HG03066 (cell line): ENCODE measurements around the gene FNDC8.
"Not testable (repeated sequence)": the region's sequence is repeated elsewhere in the genome, so short reads cannot be mapped to it uniquely, and the experiment has no call there.

Experiments used
- ATAC-seq: cut with Tn5 transposase; IDR thresholded peaks from one replicate; pipeline ENCODE4 v1.9.1; 2021; ENCODE audit warnings: low read depth; ENCODE audit not compliant: unreplicated experiment

Gene FNDC8

GRCh38 chr17:35090707-35091106, 30.7 kb upstream of the FNDC8 start:
- ATAC-seq: not testable (repeated sequence)

GRCh38 chr17:35094902-35095301, 26.5 kb upstream of the FNDC8 start:
- no peak for ATAC-seq

GRCh38 chr17:35095741-35096140, 25.7 kb upstream of the FNDC8 start:
- no peak for ATAC-seq

GRCh38 chr17:35097776-35098175, 23.6 kb upstream of the FNDC8 start:
- no peak for ATAC-seq

GRCh38 chr17:35099908-35100307, 21.5 kb upstream of the FNDC8 start:
- ATAC-seq: no peak

- no peak for ATAC-seq
Observed at GRCh38 chr17:35101036-35101435, 20.4 kb upstream of the FNDC8 start.

GRCh38 chr17:35101725-35102124, 19.7 kb upstream of the FNDC8 start:
- ATAC-seq: no peak

- no peak for ATAC-seq
Observed at GRCh38 chr17:35103271-35103670, 18.1 kb upstream of the FNDC8 start.

- no peak for ATAC-seq
Observed at GRCh38 chr17:35104844-35105450, 16.5 kb upstream of the FNDC8 start.

- ATAC-seq: not testable (repeated sequence)
Observed at GRCh38 chr17:35110791-35111190, 10.6 kb upstream of the FNDC8 start.

- ATAC-seq: no peak
Observed at GRCh38 chr17:35116845-35117244, 4.6 kb upstream of the FNDC8 start.

- no peak for ATAC-seq
Observed at GRCh38 chr17:35117984-35118383, 3.4 kb upstream of the FNDC8 start.

GRCh38 chr17:35119370-35120165, 1.8 kb upstream of the FNDC8 start, which contains the start of gene RAD51D:
Gene RAD51D (minus strand): TSS chr17:35119860. CDS start chr17:35119613, 247 bp downstream.
- peak; percentile 75 for ATAC-seq

- no peak for ATAC-seq
Observed at GRCh38 chr17:35127751-35128514, 6.5 kb downstream of the FNDC8 start.

GRCh38 chr17:35129154-35129972, 7.9 kb downstream of the FNDC8 start:
- no peak for ATAC-seq

- no peak for ATAC-seq
Observed at GRCh38 chr17:35129973-35130351, 8.5 kb downstream of the FNDC8 start.

GRCh38 chr17:35130392-35130791, 9.0 kb downstream of the FNDC8 start:
- no peak for ATAC-seq

GRCh38 chr17:35132099-35132498, 10.7 kb downstream of the FNDC8 start:
- no peak for ATAC-seq

GRCh38 chr17:35132816-35133550, 11.6 kb downstream of the FNDC8 start:
- no peak for ATAC-seq

- ATAC-seq: no peak
Observed at GRCh38 chr17:35135322-35135721, 13.9 kb downstream of the FNDC8 start.
